Thymus (tissue), 11 donors: ENCODE data around the gene PHC3. TPM values are rescaled to one million over a fixed set of nuclear protein-coding genes. Genes with fewer than 3 reads are reported as not detected.
A peak's percentile ranks its signal among the peaks of the same experiment; 100 is the strongest.

Experiments
- DNase-seq, 9 donors: peaks; one replicate each; pipeline ENCODE4 v3.0.0-alpha.2; 2013; ENCODE audit warnings: low spot score in 9 of 9, low read depth in 6 of 9, missing footprints in 1 of 9
- H3K27ac ChIP-seq, 2 donors: one replicate each; pipeline ENCODE4 v1.5.1; 2013; ENCODE audit warnings: control low read depth in 1 of 2, low read depth in 1 of 2, low read length in 1 of 2, mild to moderate bottlenecking in 1 of 2, moderate library complexity in 1 of 2
- H3K27me3 ChIP-seq, 2 donors: one replicate each; pipeline ENCODE4 v1.5.1; 2013; ENCODE audit warnings: low read length in 1 of 2; ENCODE audit not compliant: control insufficient read depth in 2 of 2, insufficient read depth in 1 of 2
- H3K36me3 ChIP-seq, 2 donors: one replicate each; pipeline ENCODE4 v1.5.1; 2013; ENCODE audit warnings: low read length in 1 of 2, mild to moderate bottlenecking in 1 of 2, moderate library complexity in 1 of 2; ENCODE audit not compliant: control insufficient read depth in 2 of 2, insufficient read depth in 2 of 2
- H3K4me1 ChIP-seq, 2 donors: one replicate each; pipeline ENCODE4 v1.5.1; 2013; ENCODE audit warnings: low read length in 2 of 2; ENCODE audit not compliant: control insufficient read depth in 2 of 2, insufficient read depth in 2 of 2
- H3K4me3 ChIP-seq, 2 donors: one replicate each; pipeline ENCODE4 v1.5.1; 2013; ENCODE audit warnings: low read length in 2 of 2, control low read depth in 1 of 2, mild to moderate bottlenecking in 1 of 2
- H3K9me3 ChIP-seq, 2 donors: one replicate each; pipeline ENCODE4 v1.5.1; 2013; ENCODE audit warnings: low read length in 1 of 2, mild to moderate bottlenecking in 1 of 2; ENCODE audit not compliant: control insufficient read depth in 2 of 2, insufficient read depth in 1 of 2
- WGBS: extraction: QIAGEN DNeasy Blood & Tissue Kit; methylation state at CpG from one replicate; pipeline ENCODE4 v1.1.7; 2013; 5-methylcytosine and 5-hydroxymethylcytosine counted together
- polyA plus RNA-seq: library from polyadenylated mRNA; stranded (reverse); fragments of 200-250 nt; gene quantifications from one replicate; pipeline ENCODE4 v1.2.3, GENCODE V29; 2013
- total RNA-seq: library from RNA; stranded (reverse); fragments of 120-200 nt; gene quantifications from one replicate; pipeline ENCODE4 v1.2.4, GENCODE V29; 2013
- donor health status: healthy.

PHC3 gene
- total and polyA plus RNA-seq, 2 donors = 11.7 to 21.3 TPM

DNA sequence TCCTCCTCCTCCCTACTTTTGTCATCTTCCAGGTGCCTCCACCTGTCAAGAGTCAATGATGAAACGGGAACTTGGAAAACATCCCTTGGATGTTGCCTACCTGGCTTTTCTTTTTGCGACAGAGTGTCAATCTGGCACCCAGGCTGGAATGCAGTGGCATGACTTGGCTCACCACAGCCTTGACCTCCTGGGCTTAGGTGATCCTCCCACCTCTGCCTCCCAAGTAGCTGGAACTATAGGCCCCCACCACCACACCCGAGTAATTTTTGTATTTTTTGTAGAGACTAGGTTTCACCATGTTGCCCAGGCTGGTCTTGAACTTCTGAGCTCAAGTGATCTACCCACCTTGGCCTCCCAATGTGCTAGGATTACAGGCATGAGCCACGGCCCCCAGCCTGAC, 100.9 kb downstream of the PHC3 start:
- H3K36me3 ChIP-seq = peaks cover 3 to 5% of the 10 kb centered on the region in 2 donors
- no peaks in the 10 kb centered on the region for H3K4me1 ChIP-seq
- no peak overlapping the region for H3K4me3 ChIP-seq
- H3K9me3 ChIP-seq = no peaks in the 10 kb centered on the region
- H3K27ac ChIP-seq = no peak overlapping the region
- H3K27me3 ChIP-seq = no peaks in the 10 kb centered on the region
- 97% methylated on average over 4 of the region's 4 CpGs for WGBS
- DNase-seq = no peak

DNA sequence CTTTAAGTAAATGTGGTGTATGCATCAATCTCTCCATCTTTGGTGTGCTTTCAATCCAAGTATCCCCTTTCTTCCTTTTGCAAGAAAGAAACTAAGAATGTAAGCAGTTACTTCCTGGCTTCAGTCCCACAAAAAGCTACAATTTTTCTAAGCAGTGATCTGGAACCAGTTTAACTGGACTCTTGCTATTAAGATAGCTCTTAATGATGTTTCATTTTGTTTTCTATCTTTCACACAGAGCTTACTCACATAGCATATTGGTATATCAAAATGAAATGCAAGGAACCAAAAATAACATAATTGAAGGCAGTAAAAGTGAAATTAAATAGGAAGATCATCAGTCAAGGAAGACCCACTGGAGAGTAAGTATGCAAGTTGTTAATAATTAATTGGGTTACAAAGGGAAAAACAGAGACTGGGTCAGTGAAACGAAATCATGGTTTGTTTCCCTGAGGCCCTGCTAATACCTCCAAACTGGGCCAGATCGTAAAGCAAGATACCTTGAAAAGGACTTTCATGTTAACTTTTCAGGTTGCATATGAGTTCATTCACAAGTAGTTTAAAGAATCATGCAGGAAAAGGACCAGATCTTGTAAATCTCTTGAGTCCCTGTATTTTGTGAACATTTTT, 101.9 kb downstream of the PHC3 start:
- no peak overlapping the region for H3K27ac ChIP-seq
- H3K4me1 ChIP-seq = no peaks in the 10 kb centered on the region
- DNase-seq = no peak
- WGBS = 93% methylated on average over 2 of the region's 2 CpGs
- peaks cover 0 to 2% of the 10 kb centered on the region in 2 donors for H3K36me3 ChIP-seq
- no peak overlapping the region for H3K4me3 ChIP-seq
- H3K27me3 ChIP-seq = no peaks in the 10 kb centered on the region
- no peaks in the 10 kb centered on the region for H3K9me3 ChIP-seq

DNA sequence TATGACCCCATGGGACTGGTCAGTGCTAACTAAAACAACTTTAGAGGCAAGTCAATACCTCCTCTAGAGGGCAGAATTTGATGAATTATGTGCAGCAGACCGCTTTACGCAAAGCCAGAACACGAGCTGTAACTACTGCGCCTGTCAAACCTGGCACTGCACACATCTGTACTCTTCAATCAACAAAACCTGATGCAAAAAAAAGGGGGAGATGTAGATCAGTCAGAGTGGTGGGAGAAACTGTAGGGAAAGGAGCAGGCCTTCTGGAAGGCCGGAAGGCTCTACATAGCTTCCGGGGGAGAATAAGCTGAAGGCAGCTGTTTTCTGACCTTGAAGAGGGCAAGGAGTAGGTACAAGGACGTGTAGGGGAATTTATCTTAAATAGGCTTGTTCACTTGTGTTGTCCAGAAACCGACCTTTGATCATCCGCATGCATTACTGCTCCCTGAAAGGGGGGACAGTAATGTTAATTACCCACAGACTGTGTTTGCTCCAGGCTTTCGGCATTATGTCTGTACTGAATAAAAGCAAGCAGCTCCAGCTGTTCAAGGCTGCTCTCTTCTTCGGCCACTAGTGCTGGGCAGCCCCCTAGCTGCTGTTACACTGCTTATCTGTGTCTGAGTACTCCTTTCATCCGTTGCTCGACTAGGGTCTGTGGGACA, 102.8 kb downstream of the PHC3 start:
- no peaks in the 10 kb centered on the region for H3K27me3 ChIP-seq
- H3K27ac ChIP-seq = no peak overlapping the region
- no peaks in the 10 kb centered on the region for H3K4me1 ChIP-seq
- WGBS = 96% methylated on average over 13 of the region's 13 CpGs
- H3K4me3 ChIP-seq = no peak overlapping the region
- H3K9me3 ChIP-seq = no peaks in the 10 kb centered on the region
- peaks cover 0 to under 1% of the 10 kb centered on the region in 2 donors for H3K36me3 ChIP-seq
- DNase-seq = peak in 1 of 9 donors; percentile 14

DNA sequence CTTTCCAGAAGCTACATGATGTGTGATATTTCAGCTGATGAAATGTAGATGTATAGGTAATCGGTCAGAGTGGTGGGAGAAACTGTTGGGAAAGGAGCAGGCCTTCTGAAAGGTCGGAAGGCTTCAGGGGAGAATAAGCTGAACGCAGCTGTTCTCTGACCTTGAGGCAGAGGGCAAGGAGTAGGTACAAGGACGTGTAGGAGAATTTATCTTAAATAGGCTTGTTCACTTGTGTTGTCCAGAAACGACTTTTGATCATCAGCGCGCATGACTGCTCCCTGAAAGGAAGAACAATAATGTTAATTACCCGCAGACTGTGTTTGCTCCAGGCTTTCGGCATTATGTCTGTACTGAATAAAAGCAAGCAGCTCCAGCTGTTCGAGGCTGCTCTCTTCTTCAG, 104.2 kb downstream of the PHC3 start:
- H3K4me3 ChIP-seq = no peak overlapping the region
- no peaks in the 10 kb centered on the region for H3K9me3 ChIP-seq
- no peaks in the 10 kb centered on the region for H3K36me3 ChIP-seq
- WGBS = 98% methylated on average over 10 of the region's 10 CpGs
- no peaks in the 10 kb centered on the region for H3K27me3 ChIP-seq
- H3K4me1 ChIP-seq = no peaks in the 10 kb centered on the region
- DNase-seq = no peak
- H3K27ac ChIP-seq = no peak overlapping the region

DNA sequence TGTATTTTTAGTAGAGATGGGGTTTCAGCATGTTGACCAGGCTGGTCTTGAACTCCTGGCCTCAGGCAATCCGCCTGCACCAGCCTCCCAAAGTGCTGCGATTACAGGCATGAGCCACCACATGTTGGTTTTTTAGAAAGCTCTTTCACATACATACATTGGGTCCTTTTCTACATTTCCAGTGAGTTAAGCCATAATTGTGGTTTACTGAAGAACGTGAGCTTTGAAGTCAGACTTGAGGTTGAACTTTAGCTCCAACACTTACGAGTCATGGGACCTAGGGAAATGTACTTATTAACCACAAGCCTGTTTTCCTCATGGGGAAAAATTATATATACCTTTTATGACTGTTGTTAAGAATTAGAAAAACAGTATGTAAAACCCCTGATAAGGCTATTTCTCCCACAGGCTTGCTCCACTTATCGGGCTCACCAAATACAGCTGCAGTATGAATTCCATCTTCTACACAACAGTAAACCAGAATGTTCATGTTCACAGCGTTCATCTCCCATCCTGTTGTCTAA, 104.8 kb downstream of the PHC3 start:
- no peaks in the 10 kb centered on the region for H3K9me3 ChIP-seq
- peak in 1 of 9 donors; percentile 12 for DNase-seq
- 68% methylated on average over 6 of the region's 6 CpGs for WGBS

DNA sequence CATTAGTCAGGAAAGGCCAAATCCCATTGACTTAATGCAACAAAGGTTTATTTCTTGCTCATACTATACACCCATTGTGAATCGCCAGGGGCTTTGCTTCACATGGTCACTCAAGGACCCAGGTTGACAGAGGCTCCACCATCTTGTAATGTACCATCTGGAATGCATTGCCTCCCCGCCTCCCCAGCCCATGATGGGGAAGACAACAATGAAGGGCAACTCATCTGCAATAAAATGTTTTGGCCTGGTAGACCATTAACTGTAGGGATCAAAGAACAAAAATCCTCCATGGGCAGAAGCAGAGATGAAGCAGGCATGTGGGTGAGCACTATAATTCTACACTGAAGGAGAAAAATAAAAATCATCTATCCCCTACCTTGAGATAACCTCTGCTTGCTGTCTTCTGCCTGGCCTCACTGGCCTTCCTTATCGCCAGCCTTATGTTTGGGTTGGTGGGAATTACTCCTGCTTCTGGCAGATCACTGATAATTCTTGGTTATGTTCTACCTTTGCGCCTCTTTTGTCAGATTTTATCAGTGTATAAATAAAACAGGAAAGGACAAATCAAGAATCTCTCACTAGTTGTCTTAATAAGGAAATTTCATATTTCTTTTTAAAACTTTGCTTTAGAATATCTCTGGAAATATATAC, 106.0 kb downstream of the PHC3 start:
- 97% methylated on average over 4 of the region's 4 CpGs for WGBS
- DNase-seq = no peak
- Histone ChIP-seq H3K27ac (no peak overlapping the region), H3K4me3 (no peak overlapping the region), H3K27me3 (no peaks in the 10 kb centered on the region), H3K9me3 (peaks cover 0 to 2% of the 10 kb centered on the region in 2 donors), H3K36me3 (no peaks in the 10 kb centered on the region), H3K4me1 (no peaks in the 10 kb centered on the region)

More for the DNA sequence above, 104.8 kb downstream of the PHC3 start:
- no peak overlapping the region for H3K27ac ChIP-seq
- no peaks in the 10 kb centered on the region for H3K27me3 ChIP-seq
- H3K4me3 ChIP-seq = no peak overlapping the region
- no peaks in the 10 kb centered on the region for H3K4me1 ChIP-seq
- no peaks in the 10 kb centered on the region for H3K36me3 ChIP-seq

DNA sequence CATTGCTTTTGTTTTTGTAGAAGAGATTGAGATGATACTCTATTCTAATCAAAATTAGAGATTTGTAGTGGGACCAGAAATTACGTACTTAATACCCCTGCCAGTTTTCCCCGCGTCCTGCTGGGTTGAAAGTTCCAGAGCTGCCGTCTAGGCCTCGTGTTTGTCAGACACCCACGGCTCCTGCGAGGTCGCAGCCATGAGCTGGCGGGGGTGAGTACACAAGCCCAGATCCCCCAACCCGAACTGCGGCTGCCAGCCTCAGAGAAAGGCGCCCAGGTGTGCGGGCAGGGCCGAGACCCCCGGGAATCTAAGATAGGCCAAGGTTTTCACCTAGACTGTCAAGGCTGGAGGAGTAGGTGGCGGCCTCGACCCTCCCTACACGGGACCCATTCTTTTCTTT, 117.4 kb downstream of the PHC3 start:
- no peaks in the 10 kb centered on the region for H3K9me3 ChIP-seq
- H3K27me3 ChIP-seq = no peaks in the 10 kb centered on the region
- 97% methylated on average over 18 of the region's 18 CpGs for WGBS
- H3K4me1 ChIP-seq = no peaks in the 10 kb centered on the region
- H3K27ac ChIP-seq = no peak overlapping the region
- H3K36me3 ChIP-seq = no peaks in the 10 kb centered on the region
- no peak overlapping the region for H3K4me3 ChIP-seq
- DNase-seq = no peak

DNA sequence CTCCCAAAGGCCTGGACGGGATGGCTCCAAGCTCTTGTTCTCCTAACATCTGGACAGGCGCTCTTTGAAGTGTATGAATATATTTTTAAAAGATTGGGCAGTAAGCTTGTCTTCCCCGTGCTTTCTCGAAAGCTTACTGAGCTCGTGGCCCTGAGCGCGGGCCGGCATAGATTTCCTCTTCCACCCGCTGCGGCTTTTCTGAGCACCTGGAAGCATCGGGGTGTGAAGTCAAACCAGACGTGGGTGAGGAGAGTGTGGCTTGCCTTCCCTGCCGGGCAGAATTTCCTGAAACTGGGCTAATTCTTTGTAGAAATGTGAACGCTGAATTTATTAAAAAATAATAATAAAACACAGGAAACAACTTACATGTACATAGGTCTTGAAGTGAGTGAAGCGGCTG, 117.8 kb downstream of the PHC3 start:
- no peaks in the 10 kb centered on the region for H3K27me3 ChIP-seq
- H3K4me1 ChIP-seq = no peaks in the 10 kb centered on the region
- no peak overlapping the region for H3K4me3 ChIP-seq
- DNase-seq = no peak
- WGBS = 97% methylated on average over 15 of the region's 15 CpGs
- H3K27ac ChIP-seq = no peak overlapping the region
- H3K36me3 ChIP-seq = no peaks in the 10 kb centered on the region
- no peaks in the 10 kb centered on the region for H3K9me3 ChIP-seq

DNA sequence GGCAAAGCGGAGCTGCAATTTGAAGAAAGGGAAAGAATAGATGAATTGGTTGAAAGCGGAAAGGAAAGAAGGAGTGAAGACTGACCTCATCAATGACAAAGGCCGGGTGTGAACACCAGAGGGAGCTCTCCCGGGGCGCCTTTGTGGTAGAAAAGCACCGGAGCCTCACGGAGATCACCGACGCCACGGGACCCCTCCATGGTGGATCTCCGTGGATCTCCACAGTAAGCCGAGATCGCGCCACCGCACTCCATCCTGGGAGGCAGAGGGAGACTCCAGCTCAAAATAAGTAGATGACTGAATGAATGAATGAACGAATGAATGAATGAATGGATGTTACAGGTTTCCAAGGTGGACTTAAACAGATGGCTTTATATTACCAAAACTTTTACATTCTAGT, 118.8 kb downstream of the PHC3 start:
- no peaks in the 10 kb centered on the region for H3K27me3 ChIP-seq
- no peaks in the 10 kb centered on the region for H3K9me3 ChIP-seq
- no peak overlapping the region for H3K4me3 ChIP-seq
- no peak overlapping the region for H3K27ac ChIP-seq
- WGBS = 98% methylated on average over 16 of the region's 16 CpGs
- H3K36me3 ChIP-seq = no peaks in the 10 kb centered on the region
- no peak for DNase-seq
- H3K4me1 ChIP-seq = peaks cover 0 to 3% of the 10 kb centered on the region in 2 donors
